Peyer's patch (tissue), 4 donors: ENCODE results near the gene C14orf180. TPM values are rescaled to one million over a fixed set of nuclear protein-coding genes. Genes with fewer than 3 reads are reported as not detected.

Experiments
- DNase-seq, 3 donors: peaks; one replicate each; pipeline ENCODE4 v3.0.0-alpha.2; 2017 to 2019
- H3K27ac ChIP-seq, 4 donors: fragments of 200-600 bp; sonication (generic); one replicate each; pipeline ENCODE4 v1.5.1; 2016 to 2019
- H3K27me3 ChIP-seq, 2 donors: fragments of 200-600 bp; sonication (generic); one replicate each; pipeline ENCODE4 v1.5.1; 2019
- H3K36me3 ChIP-seq, 3 donors: fragments of 200-600 bp; sonication (generic); one replicate each; pipeline ENCODE4 v1.5.1; 2016 to 2019
- H3K4me1 ChIP-seq, 4 donors: fragments of 200-600 bp; sonication (generic); one replicate each; pipeline ENCODE4 v1.5.1; 2016 to 2019
- H3K4me3 ChIP-seq, 4 donors: fragments of 200-600 bp; sonication (generic); 1 replicate in 3 of 4; 2 replicates in 1 of 4; pipeline ENCODE4 v1.5.1; 2016 to 2019; ENCODE audit warnings: mild to moderate bottlenecking in 1 of 4
- H3K9me3 ChIP-seq, 4 donors: fragments of 200-600 bp; sonication (generic); one replicate each; pipeline ENCODE4 v1.5.1; 2016 to 2019; ENCODE audit warnings: mild to moderate bottlenecking in 1 of 4
- CTCF ChIP-seq, 6 experiments: fragments of 450-650 bp in 4 of 6; fragments of 200-600 bp in 2 of 6; sonication (generic) in 1 of 6; IDR thresholded peaks; one replicate each; pipeline ENCODE4 v1.5.1; 2017 to 2019; ENCODE audit warnings: antibody characterized with exemption in 6 of 6, mild to moderate bottlenecking in 3 of 6, moderate library complexity in 1 of 6
- POLR2A ChIP-seq, 2 donors: fragments of 450-650 bp; IDR thresholded peaks; one replicate each; pipeline ENCODE4 v1.5.1; 2017; ENCODE audit warnings: antibody characterized with exemption in 2 of 2, mild to moderate bottlenecking in 2 of 2, moderate library complexity in 2 of 2
- total RNA-seq, 4 donors: library from RNA; depleted of rRNA; stranded (reverse); fragments of >200 nt; gene quantifications; one replicate each; pipeline ENCODE4 v1.1.0, GENCODE V29; 2016

C14orf180 gene
- total RNA-seq, 4 donors from 2014 or later: 0.70 TPM; not detected in 3

GRCh38 chr14:104593710-104594136 is 14.2 kb downstream of the C14orf180 start:
- no peaks in the 10 kb centered on the region for H3K27me3 ChIP-seq

GRCh38 chr14:104594310-104595046 is 14.9 kb downstream of the C14orf180 start:
- TF ChIP-seq POLR2A (IDR thresholded peaks at IDR 0.05) (no peak), CTCF (IDR thresholded peaks at IDR 0.05) (no peak)
- no peaks in the 10 kb centered on the region for H3K27me3 ChIP-seq
- no peak for DNase-seq
- H3K27ac ChIP-seq: no peak overlapping the region
- H3K4me3 ChIP-seq: no peak overlapping the region
- no peaks in the 10 kb centered on the region for H3K9me3 ChIP-seq
- H3K4me1 ChIP-seq: no peaks in the 10 kb centered on the region
- no peaks in the 10 kb centered on the region for H3K36me3 ChIP-seq

More at GRCh38 chr14:104593710-104594136, 14.2 kb downstream of the C14orf180 start:
- Histone ChIP-seq H3K27ac (no peak overlapping the region), H3K9me3 (no peaks in the 10 kb centered on the region), H3K36me3 (no peaks in the 10 kb centered on the region), H3K4me3 (no peak overlapping the region), H3K4me1 (no peaks in the 10 kb centered on the region)
- no peak for TF ChIP-seq POLR2A (IDR thresholded peaks at IDR 0.05)
- no peak for TF ChIP-seq CTCF (IDR thresholded peaks at IDR 0.05)
- DNase-seq: no peak

GRCh38 chr14:104595116-104595675 is 15.6 kb downstream of the C14orf180 start:
- Histone ChIP-seq H3K27me3 (no peaks in the 10 kb centered on the region), H3K27ac (no peak overlapping the region), H3K9me3 (no peaks in the 10 kb centered on the region), H3K4me1 (no peaks in the 10 kb centered on the region), H3K36me3 (no peaks in the 10 kb centered on the region), H3K4me3 (no peak overlapping the region)
- TF ChIP-seq POLR2A (IDR thresholded peaks at IDR 0.05): no peak
- no peak for TF ChIP-seq CTCF (IDR thresholded peaks at IDR 0.05)
- DNase-seq: no peak

- H3K27me3 ChIP-seq: no peaks in the 10 kb centered on the region
- TF ChIP-seq CTCF (IDR thresholded peaks at IDR 0.05) (no peak), POLR2A (IDR thresholded peaks at IDR 0.05) (no peak)
- H3K9me3 ChIP-seq: no peaks in the 10 kb centered on the region
- no peak overlapping the region for H3K27ac ChIP-seq
- no peaks in the 10 kb centered on the region for H3K4me1 ChIP-seq
- H3K4me3 ChIP-seq: no peak overlapping the region
- H3K36me3 ChIP-seq: no peaks in the 10 kb centered on the region
- DNase-seq: no peak
These were observed 16.4 kb downstream of the C14orf180 start for GRCh38 chr14:104595911-104596450.

GRCh38 chr14:104596451-104596918 is 16.9 kb downstream of the C14orf180 start:
- no peak overlapping the region for H3K27ac ChIP-seq
- no peaks in the 10 kb centered on the region for H3K4me1 ChIP-seq
- H3K36me3 ChIP-seq: no peaks in the 10 kb centered on the region
- H3K27me3 ChIP-seq: no peaks in the 10 kb centered on the region
- TF ChIP-seq CTCF (IDR thresholded peaks at IDR 0.05) (no peak), POLR2A (IDR thresholded peaks at IDR 0.05) (no peak)
- no peak overlapping the region for H3K4me3 ChIP-seq
- DNase-seq: no peak
- no peaks in the 10 kb centered on the region for H3K9me3 ChIP-seq
